Activated CD8-positive, alpha-beta T cell treated with anti-CD3 and anti-CD28 coated beads for 36 hours (primary cell): ENCODE results near the gene GSE1. TPM values are rescaled to one million over a fixed set of nuclear protein-coding genes. Genes with fewer than 3 reads are reported as not detected.

Source experiments
- ATAC-seq: fragments of 200-7000 bp; cut with Tn5 transposase; one replicate; pipeline ENCODE4 v1.10.0; 2021; ENCODE audit warnings: mild to moderate bottlenecking, moderate library complexity
- CTCF ChIA-PET: fragments of 350-600 bp; sonication (Branson Sonifier 250); formaldehyde crosslinking; loops from one replicate; lab custom pipeline; 2021; ENCODE audit warnings: antibody characterized with exemption; lab: Charles Lee
- POLR2A ChIA-PET: fragments of 350-600 bp; sonication (Branson Sonifier 250); formaldehyde crosslinking; loops from one replicate; lab custom pipeline; 2021; ENCODE audit warnings: antibody characterized with exemption; lab: Charles Lee
- DNase-seq: peaks from one replicate; pipeline ENCODE4 v3.0.0-alpha.2; 2020
- H3K27ac Mint-ChIP-seq: one replicate; pipeline ENCODE4 v1.8.0; 2021; ENCODE audit warnings: mild to moderate bottlenecking, mixed read lengths
- H3K27me3 Mint-ChIP-seq: one replicate; pipeline ENCODE4 v1.8.0; 2021; ENCODE audit warnings: mixed read lengths
- H3K36me3 Mint-ChIP-seq: one replicate; pipeline ENCODE4 v1.8.0; 2021; ENCODE audit warnings: low read depth, mixed read lengths
- H3K4me1 Mint-ChIP-seq: one replicate; pipeline ENCODE4 v1.8.0; 2021; ENCODE audit warnings: low read depth, mixed read lengths
- H3K4me3 Mint-ChIP-seq: one replicate; pipeline ENCODE4 v1.8.0; 2021; ENCODE audit warnings: mild to moderate bottlenecking, moderate library complexity, mixed read lengths
- H3K9me3 Mint-ChIP-seq: one replicate; pipeline ENCODE4 v1.8.0; 2021; ENCODE audit warnings: mixed read lengths
- CTCF ChIP-seq: fragments of 200-600 bp; IDR thresholded peaks from one replicate; pipeline ENCODE4 v1.8.0; 2022; ENCODE audit warnings: antibody characterized with exemption, mild to moderate bottlenecking
- intact Hi-C: fragments of 100-400 bp; cut with micrococcal nuclease; formaldehyde crosslinking; loops from one replicate; pipeline ENCODE4 v1.10.0; 2022
- total RNA-seq, 2 experiments: library from RNA; stranded (reverse); gene quantifications; one replicate each; pipeline ENCODE4 v1.2.3, GENCODE V29; 2021

Gene GSE1
- total RNA-seq, 2 experiments from 2014 or later, result 33.6 to 34.5 TPM

- H3K36me3 Mint-ChIP-seq, result no peaks in the 10 kb centered on the region
- H3K27me3 Mint-ChIP-seq, result no peaks in the 10 kb centered on the region
- no peak overlapping the region for H3K27ac Mint-ChIP-seq
- ATAC-seq (peak; percentile 68), DNase-seq (peak; percentile 78)
- ChIA-PET POLR2A (no interaction called here), CTCF (interaction anchor here (0.7 to 7.0 kb wide), 34 partner anchors 8 to 348 kb away, joined by 3 to 84 read pairs (median 4); partner anchors contain the start of gene C16orf74)
- peaks cover 1% of the 10 kb centered on the region for H3K9me3 Mint-ChIP-seq
- H3K4me3 Mint-ChIP-seq, result no peak overlapping the region
- peak; percentile 92 for TF ChIP-seq CTCF
- intact Hi-C loops, result loop anchor here (5.0 to 10.0 kb wide), 2 partner anchors 45 to 323 kb away; no protein-coding TSS in a partner anchor
- H3K4me1 Mint-ChIP-seq, result peaks cover 9% of the 10 kb centered on the region
These were observed 104.5 kb downstream of the GSE1 start for GRCh38 chr16:85717393-85718152.

DNA sequence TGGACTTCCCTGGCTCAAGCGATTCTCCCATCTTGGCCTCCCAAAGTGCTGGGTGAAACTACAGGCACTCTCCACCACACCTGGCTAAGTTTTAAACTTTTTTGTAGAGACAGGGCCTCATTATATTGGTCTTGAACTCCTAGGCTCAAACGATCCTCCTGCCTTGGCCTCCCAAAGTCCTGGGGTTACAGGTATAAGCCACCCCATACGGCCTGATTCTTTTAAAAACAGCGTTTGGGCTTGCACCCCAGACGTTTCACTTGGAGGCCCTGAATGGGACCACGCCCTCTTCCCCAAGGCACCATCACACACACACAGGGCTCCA, 105.0 kb downstream of the GSE1 start:
- H3K9me3 Mint-ChIP-seq, result no peaks in the 10 kb centered on the region
- no peak for ATAC-seq
- H3K4me3 Mint-ChIP-seq, result no peak overlapping the region
- ChIA-PET CTCF (interaction anchor here (0.7 to 7.0 kb wide), 20 partner anchors 11 to 349 kb away, joined by 3 to 84 read pairs (median 4); no protein-coding TSS in a partner anchor), POLR2A (no interaction called here)
- peaks cover 9% of the 10 kb centered on the region for H3K4me1 Mint-ChIP-seq
- intact Hi-C loops, result loop anchor here (5.0 to 10.0 kb wide), 2 partner anchors 46 to 323 kb away; no protein-coding TSS in a partner anchor
- H3K27me3 Mint-ChIP-seq, result no peaks in the 10 kb centered on the region
- H3K27ac Mint-ChIP-seq, result no peak overlapping the region
- no peaks in the 10 kb centered on the region for H3K36me3 Mint-ChIP-seq
- no peak for DNase-seq
- no peak for TF ChIP-seq CTCF

DNA sequence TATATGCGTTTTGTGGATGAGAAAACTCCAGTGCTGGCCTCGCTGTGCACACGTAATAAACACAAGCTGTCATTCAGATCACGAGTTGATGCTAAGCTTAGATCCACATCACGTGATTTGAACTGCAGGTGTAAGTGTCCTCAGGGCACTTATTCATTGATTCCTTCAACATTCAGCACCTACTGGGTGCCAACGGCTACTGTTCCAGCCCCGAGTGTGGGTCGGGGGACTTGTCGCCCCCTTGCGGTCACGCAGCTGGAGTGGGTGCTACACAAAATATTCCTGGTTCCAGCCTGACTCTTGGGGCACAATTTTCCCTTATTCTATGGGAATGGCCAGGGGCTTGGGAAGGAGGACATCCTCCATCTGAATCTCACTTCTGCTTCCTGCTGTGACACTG, 105.6 kb downstream of the GSE1 start:
- no peak overlapping the region for H3K4me3 Mint-ChIP-seq
- intact Hi-C loops, result loop anchor here (5.0 to 10.0 kb wide), 2 partner anchors 46 to 324 kb away; no protein-coding TSS in a partner anchor
- peaks cover 9% of the 10 kb centered on the region for H3K4me1 Mint-ChIP-seq
- no peak for DNase-seq
- no peak for TF ChIP-seq CTCF
- no peaks in the 10 kb centered on the region for H3K27me3 Mint-ChIP-seq
- H3K36me3 Mint-ChIP-seq, result no peaks in the 10 kb centered on the region
- H3K9me3 Mint-ChIP-seq, result no peaks in the 10 kb centered on the region
- no peak for ATAC-seq
- ChIA-PET CTCF (interaction anchor here (0.6 to 7.0 kb wide), 13 partner anchors 8 to 410 kb away, joined by 3 to 84 read pairs (median 4); no protein-coding TSS in a partner anchor), POLR2A (interaction anchor here (0.5 kb wide), 1 partner anchor 33 kb away, joined by 3 read pairs; no protein-coding TSS in a partner anchor)
- H3K27ac Mint-ChIP-seq, result no peak overlapping the region

GRCh38 chr16:85719605-85720301, 106.6 kb downstream of the GSE1 start:
- no peaks in the 10 kb centered on the region for H3K9me3 Mint-ChIP-seq
- peaks cover 9% of the 10 kb centered on the region for H3K4me1 Mint-ChIP-seq
- no peak overlapping the region for H3K4me3 Mint-ChIP-seq
- TF ChIP-seq CTCF, result no peak
- no peak for DNase-seq
- no peak overlapping the region for H3K27ac Mint-ChIP-seq
- ChIA-PET POLR2A (no interaction called here), CTCF (interaction anchor here (1.3 to 7.0 kb wide), 5 partner anchors 17 to 105 kb away, joined by 3 to 84 read pairs (median 4); no protein-coding TSS in a partner anchor)
- intact Hi-C loops, result loop anchor here (5.0 to 10.0 kb wide), 2 partner anchors 47 to 325 kb away; no protein-coding TSS in a partner anchor
- H3K27me3 Mint-ChIP-seq, result no peaks in the 10 kb centered on the region
- no peaks in the 10 kb centered on the region for H3K36me3 Mint-ChIP-seq
- ATAC-seq, result no peak
